Coronary artery (tissue), 2 donors: ENCODE data around the gene PHF13.
A peak's percentile ranks its signal among the peaks of the same experiment; 100 is the strongest.

Source experiments
- DNase-seq: peaks from one replicate; pipeline ENCODE4 v3.0.0-alpha.2; 2017; ENCODE audit warnings: low spot score
- H3K27ac ChIP-seq, 2 donors: fragments of 200-600 bp; sonication (generic); one replicate each; pipeline ENCODE4 v1.5.1; 2016 to 2019
- H3K4me3 ChIP-seq: fragments of 200-600 bp; sonication (generic); 2 replicates; pipeline ENCODE4 v1.5.1; 2016; ENCODE audit warnings: mild to moderate bottlenecking, moderate library complexity
- TF ChIP-seq, protein P1 (sequence below): fragments of 200-600 bp; sonication (generic); IDR thresholded peaks from one replicate; pipeline ENCODE4 v1.5.1; 2019; ENCODE audit warnings: antibody characterized with exemption

PHF13 gene

DNA sequence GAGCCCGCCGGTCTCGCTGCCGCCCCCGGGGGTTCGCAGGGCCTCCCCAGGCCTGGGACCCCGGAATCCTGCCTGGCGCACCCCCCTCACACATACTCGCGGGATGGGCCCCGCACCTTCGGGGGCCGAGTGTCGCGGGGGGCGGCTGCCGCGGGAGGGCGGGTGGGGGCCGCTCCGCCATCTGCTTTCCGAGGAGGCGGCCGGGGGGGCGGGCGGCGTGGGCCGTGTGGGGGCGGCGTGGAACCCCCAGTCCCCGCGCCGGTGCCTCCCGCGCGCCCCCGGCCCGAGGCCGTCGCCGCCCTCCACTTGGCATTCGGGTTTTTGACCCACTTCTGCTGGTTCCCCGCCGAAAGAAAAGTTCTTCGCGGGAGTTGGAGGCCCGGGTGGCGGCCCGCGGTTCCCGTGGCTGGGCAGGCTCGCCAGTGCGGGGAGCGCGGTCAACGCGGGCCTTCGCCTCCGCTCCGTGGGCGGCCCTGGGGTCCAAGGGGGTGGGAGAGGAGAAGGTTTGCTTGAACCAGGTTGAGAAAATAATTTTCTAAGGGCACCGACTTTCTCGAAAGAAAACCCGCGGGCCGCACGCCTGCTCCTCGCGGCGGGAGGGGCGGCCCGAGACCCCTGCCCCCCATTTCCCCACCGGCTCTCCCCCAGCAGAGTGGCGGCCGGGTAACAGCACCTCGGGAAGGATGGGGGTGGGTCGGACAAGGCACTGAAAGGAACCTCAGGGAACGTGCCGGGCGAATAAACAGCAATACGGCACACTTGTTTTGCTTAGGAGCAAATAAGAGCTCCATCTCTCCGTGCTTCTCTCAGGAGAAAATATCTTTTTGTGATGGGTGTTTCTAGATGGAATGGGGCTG is 1.6 kb downstream of the PHF13 start:
- no peak for DNase-seq
- TF ChIP-seq, protein P1, sequence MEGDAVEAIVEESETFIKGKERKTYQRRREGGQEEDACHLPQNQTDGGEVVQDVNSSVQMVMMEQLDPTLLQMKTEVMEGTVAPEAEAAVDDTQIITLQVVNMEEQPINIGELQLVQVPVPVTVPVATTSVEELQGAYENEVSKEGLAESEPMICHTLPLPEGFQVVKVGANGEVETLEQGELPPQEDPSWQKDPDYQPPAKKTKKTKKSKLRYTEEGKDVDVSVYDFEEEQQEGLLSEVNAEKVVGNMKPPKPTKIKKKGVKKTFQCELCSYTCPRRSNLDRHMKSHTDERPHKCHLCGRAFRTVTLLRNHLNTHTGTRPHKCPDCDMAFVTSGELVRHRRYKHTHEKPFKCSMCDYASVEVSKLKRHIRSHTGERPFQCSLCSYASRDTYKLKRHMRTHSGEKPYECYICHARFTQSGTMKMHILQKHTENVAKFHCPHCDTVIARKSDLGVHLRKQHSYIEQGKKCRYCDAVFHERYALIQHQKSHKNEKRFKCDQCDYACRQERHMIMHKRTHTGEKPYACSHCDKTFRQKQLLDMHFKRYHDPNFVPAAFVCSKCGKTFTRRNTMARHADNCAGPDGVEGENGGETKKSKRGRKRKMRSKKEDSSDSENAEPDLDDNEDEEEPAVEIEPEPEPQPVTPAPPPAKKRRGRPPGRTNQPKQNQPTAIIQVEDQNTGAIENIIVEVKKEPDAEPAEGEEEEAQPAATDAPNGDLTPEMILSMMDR: no peak
- peak overlapping the region; percentile 95 to 99 for H3K27ac ChIP-seq
- peak overlapping the region; percentile 100 for H3K4me3 ChIP-seq

DNA sequence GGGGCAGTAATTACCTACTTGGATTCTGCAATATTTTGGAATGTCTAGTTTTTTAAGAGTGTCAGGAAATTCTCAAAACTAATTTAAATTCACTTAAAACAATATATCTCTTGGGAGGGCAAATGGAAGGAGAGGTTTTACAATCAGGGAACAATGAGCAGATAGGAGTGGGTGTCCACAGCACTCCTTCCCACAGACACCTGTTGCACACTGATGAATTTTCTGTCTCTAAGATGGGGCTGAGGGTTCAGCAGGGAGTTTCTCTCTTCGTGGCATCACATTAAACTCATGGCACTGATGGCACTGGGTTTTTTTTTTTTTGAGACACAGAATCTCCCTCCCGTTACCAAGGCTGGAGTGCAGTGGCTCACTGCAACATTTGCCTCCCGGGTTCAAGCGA is 5.5 kb downstream of the PHF13 start:
- H3K27ac ChIP-seq: no peak overlapping the region
- no peak overlapping the region for H3K4me3 ChIP-seq
- DNase-seq: no peak
- TF ChIP-seq, protein P1: no peak

DNA sequence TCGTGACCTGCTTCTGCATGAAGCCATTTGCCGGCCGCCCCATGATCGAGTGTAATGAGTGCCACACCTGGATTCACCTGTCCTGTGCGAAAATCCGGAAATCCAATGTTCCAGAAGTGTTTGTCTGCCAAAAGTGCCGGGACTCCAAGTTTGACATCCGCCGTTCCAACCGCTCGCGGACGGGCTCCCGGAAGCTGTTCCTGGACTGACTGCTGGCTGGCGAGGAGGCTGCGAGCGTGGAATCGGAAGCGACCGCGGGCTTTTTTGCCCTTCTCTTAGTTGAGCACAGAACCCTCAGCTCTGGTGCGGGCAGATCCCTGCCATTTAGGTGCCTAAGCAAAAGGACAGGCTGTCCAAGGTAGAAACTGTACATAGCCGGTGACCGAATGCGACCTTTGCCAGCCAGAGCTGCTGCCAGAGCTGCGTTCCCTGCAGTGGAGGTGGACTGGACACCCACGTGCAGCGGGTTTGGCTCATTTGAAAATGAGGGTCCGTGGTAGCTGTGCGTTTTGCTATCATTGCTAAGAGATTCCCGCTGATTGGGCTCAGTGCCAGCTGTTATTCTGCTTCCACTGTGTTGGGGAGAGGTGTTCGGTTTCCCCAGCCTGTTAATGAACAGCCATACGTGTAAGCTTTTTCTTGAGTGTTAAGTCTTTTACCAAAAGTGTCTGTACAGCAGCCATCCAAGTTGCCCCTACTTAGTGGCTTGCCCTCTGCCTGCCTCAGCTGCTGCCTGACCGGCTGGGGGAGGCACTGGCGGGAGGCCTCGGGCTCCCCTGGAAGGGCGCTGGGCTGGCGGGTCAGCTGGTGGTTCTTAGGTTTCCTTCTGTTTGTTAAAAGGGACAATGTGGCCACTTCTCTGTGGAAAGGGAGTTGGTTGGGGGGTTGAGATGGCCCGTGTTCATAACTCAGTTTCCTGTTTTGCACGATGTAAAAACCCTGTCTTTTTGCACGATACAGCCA is 8.2 kb downstream of the PHF13 start:
- TF ChIP-seq, protein P1: no peak
- DNase-seq: no peak
- Histone ChIP-seq H3K27ac (no peak overlapping the region), H3K4me3 (no peak overlapping the region)

DNA sequence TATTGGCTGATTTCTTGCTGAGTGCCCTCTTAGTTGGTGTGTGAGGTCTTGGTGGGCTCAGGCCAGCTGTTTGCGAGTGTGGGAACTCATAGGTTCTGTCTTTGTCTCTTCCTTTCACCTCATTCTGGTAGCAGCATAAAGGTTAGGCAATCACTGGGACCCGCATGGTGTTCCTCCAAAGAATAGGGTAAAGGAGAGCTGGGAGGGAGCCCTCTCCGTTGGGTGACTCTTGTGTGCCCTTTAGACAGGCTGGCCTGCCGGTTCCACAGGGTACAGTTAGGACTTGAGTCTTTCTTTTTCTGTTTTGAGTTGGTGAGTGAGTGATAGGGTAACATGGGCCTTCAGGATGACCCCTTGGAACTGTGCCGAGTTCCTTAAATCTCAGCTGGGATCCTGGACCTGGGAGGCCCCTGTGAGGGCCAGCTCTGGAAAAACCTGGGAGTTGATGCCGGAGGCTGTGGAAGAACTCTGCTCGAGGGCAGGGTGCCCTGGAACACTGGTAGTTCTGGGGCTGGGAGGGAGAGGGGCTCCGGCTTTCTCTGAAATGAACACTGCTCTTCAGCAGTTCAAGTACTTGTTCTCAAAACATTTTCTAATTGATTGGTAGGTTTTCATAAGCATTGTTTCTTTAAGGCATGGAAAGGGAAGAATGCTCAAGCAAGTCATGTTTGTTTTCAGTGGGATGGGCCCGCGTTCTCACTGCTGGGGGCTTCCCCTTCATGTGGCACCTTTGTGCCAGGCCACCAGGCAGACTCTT is 9.0 kb downstream of the PHF13 start:
- Histone ChIP-seq H3K4me3 (no peak overlapping the region), H3K27ac (no peak overlapping the region)
- TF ChIP-seq, protein P1: no peak
- no peak for DNase-seq

DNA sequence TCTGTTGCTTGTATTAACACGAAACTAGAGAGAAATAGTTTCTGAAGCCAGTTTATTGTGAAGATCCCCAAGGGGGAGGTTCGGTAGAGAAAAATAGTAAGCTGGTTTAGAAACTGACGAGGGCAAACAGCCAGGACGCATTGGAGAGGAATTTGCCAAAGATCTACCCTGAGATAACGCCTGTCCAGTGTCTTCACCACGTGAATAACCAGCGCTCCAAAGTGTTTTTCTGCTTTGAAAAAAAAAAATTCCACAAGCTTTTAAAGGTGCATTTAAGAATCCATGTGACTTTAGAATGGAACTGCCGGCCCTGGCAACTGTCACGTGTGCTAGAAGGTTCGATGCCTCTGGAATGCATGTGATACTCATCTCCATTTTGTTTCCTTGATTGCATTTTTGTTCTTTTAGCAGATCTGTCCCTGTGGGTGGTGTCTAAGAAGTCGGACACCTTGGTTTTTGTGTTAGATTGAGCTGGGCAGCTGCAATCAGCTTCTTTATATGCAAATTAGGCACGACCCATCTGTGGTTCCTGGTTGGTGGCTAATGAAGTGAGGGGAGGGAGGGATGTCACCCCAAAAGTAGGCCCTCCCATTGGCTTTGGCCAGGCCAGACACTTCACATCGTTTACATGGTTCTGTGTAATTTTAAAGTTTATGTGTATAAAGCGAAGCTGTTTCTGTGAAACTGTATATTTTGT is 9.9 kb downstream of the PHF13 start:
- TF ChIP-seq, protein P1: no peak
- no peak overlapping the region for H3K4me3 ChIP-seq
- no peak overlapping the region for H3K27ac ChIP-seq
- no peak for DNase-seq
